Coronary artery (tissue), 2 donors: ENCODE measurements around the gene SETD1B.

ENCODE experiments used
- DNase-seq: peaks from one replicate; pipeline ENCODE4 v3.0.0-alpha.2; 2017; ENCODE audit warnings: low spot score
- H3K27ac ChIP-seq, 2 donors: fragments of 200-600 bp; sonication (generic); one replicate each; pipeline ENCODE4 v1.5.1; 2016 to 2019
- H3K4me3 ChIP-seq: fragments of 200-600 bp; sonication (generic); 2 replicates; pipeline ENCODE4 v1.5.1; 2016; ENCODE audit warnings: mild to moderate bottlenecking, moderate library complexity
- TF ChIP-seq, protein P1 (sequence below): fragments of 200-600 bp; sonication (generic); IDR thresholded peaks from one replicate; pipeline ENCODE4 v1.5.1; 2019; ENCODE audit warnings: antibody characterized with exemption

The SETD1B gene

GRCh38 chr12:121800694-121801594, 2.9 kb upstream of the SETD1B start:
- DNase-seq = no peak

DNA sequence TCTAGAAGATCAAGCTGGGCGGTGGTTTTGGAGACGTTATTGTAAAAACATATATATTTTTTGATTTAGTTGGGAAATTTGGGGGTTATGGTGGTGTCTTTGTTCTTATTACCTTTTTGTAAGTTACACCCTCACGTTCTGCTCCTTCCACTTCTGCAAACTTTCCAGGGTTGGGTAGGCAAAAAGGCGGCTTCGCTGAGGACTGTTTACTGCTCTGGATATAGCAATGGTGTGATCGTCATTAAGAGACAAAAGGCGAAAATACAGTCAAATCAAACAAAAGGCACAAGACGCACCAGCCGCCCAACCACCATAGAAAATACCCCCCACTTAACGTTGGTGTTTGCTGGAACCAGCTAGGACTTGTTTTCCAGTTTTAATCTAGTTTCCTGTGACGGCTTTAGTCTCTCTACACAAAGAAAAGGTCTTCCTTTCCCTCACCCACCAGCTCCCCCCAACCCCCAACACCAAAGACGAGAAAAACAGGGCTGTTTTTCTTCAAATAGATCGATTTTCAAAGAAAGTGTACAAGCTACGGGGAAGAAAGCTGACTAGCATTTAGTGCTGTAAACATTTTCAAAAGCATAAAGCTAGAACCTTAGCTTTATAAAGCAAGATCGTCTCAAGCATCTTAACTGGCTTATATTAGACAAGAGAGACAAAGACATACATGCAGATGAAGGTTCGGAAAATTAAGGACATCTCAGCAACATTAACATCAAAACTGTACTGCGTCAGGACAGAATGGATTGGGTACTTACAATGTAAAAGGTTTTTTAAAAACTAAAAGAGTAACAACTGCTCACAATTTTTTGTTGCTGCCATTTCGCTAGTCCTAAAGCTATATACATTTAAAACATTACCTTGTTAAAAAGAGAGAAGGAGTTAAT, 2.0 kb upstream of the SETD1B start:
- DNase-seq = no peak
- Histone ChIP-seq H3K27ac (peak overlapping the region; percentile 100), H3K4me3 (peak overlapping the region; percentile 94)
- TF ChIP-seq, protein P1, sequence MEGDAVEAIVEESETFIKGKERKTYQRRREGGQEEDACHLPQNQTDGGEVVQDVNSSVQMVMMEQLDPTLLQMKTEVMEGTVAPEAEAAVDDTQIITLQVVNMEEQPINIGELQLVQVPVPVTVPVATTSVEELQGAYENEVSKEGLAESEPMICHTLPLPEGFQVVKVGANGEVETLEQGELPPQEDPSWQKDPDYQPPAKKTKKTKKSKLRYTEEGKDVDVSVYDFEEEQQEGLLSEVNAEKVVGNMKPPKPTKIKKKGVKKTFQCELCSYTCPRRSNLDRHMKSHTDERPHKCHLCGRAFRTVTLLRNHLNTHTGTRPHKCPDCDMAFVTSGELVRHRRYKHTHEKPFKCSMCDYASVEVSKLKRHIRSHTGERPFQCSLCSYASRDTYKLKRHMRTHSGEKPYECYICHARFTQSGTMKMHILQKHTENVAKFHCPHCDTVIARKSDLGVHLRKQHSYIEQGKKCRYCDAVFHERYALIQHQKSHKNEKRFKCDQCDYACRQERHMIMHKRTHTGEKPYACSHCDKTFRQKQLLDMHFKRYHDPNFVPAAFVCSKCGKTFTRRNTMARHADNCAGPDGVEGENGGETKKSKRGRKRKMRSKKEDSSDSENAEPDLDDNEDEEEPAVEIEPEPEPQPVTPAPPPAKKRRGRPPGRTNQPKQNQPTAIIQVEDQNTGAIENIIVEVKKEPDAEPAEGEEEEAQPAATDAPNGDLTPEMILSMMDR = no peak

More at GRCh38 chr12:121800694-121801594, 2.9 kb upstream of the SETD1B start:
- H3K4me3 ChIP-seq = peak overlapping the region; percentile 94
- peak overlapping the region; percentile 100 for H3K27ac ChIP-seq
- TF ChIP-seq, protein P1 = no peak

GRCh38 chr12:121802485-121802842, 1.3 kb upstream of the SETD1B start:
- H3K4me3 ChIP-seq = peak overlapping the region; percentile 94
- no peak for DNase-seq
- H3K27ac ChIP-seq = peak overlapping the region; percentile 100
- TF ChIP-seq, protein P1 = no peak

DNA sequence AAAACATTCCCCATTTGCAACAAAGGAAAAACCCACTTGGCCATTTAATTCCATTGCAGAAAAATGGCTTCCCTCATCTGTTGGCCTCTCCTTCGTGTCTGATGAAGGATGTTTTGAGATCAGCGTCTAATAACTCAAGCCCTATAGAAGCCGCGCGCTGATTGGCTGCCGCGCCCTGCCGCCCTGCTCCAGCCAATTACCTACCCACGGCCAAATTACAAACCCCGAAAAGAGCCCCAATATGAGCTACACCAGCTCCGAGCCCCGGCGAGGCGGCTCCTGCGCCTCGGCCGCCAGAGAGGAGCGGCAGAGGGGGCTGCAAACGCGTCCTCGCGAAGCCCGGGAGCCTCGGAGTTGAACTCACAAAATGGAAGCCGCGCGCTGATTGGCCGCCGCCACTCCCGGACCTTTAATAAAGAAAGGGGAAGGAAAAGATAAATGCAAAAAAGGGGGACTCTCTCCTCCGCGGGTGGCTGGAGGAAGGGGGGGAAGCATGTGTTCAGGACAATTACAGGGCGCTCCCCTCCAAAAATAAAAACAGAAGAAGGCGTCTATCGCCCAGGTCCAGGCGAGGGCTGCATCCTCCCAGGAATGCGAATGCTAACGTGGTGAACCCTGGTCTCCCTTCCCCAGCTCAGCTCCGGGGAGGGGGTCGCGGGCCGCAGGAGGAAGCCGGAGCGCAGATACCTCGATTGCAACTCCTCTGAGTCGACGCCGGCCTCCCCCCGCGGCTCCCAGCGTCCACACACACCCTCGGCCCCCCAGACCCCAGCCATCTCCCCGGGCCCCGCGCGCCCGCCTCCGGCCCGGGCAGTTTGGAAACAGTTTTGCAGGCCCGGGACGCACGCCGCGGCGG, 738 bp upstream of the SETD1B start:
- peak; percentile 94 for DNase-seq
- peak overlapping the region; percentile 100 for H3K27ac ChIP-seq
- TF ChIP-seq, protein P1 = no peak
- H3K4me3 ChIP-seq = peak overlapping the region; percentile 94

DNA sequence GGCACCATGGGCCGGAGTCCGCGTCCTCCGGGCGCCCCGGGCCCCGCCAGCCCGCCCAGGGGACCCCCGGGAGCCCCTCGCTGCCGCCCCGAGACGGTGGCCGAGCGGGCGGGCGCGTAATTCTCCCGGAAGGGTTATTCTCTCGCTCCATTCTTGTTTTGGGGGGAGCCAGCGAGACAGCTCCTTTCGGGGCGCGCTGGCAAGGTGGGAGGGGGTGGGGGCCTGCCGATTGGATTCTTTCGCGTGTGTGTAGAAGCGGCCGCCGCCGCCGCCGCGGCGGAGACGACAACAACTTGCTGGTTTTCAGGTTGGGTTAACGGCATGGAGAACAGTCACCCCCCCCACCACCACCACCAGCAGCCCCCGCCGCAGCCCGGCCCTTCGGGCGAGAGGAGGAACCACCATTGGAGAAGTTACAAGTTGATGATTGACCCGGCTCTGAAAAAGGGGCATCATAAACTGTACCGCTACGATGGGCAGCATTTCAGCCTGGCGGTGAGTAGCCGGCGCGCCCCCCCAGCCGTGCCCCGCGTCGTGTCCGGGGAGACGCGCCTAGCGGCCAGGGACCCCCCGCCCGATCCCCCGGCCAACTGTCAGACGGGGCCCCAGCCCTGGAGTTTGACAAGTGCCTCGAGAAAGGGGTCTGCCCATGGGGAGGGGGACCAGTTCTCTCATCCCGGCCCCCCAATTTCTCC, 755 bp downstream of the SETD1B start:
- TF ChIP-seq, protein P1 = no peak
- H3K27ac ChIP-seq = peak overlapping the region; percentile 100
- H3K4me3 ChIP-seq = peak overlapping the region; percentile 94
- no peak for DNase-seq
